T-cell (primary cell): Measurements from ENCODE around the gene NPHP4. TPM values are rescaled to one million over a fixed set of nuclear protein-coding genes. Genes with fewer than 3 reads are reported as not detected.

ENCODE experiments used
- ATAC-seq, 4 experiments: fragments of 200-7000 bp in 3 of 4; fragments of 150-1000 bp in 1 of 4; cut with Tn5 transposase; replicated peaks in 1 of 4; 1 replicate in 3 of 4; 2 replicates in 1 of 4; pipeline ENCODE4 v1.10.0; 2021; ENCODE audit warnings: moderate library complexity in 3 of 4, mild to moderate bottlenecking in 2 of 4, moderate number of reproducible peaks in 1 of 4
- CTCF ChIA-PET, 2 donors: fragments of 300-600 bp; sonication (Branson Sonifier 250); formaldehyde crosslinking; loops; one replicate each; lab custom pipeline; 2022; ENCODE audit warnings: antibody characterized with exemption in 2 of 2; lab: Charles Lee
- POLR2A ChIA-PET, 2 donors: fragments of 300-600 bp; sonication (Branson Sonifier 250); formaldehyde crosslinking; loops; one replicate each; lab custom pipeline; 2022; ENCODE audit warnings: antibody characterized with exemption in 2 of 2; lab: Charles Lee
- DNase-seq, 35 experiments: peaks; one replicate each; pipeline versions ENCODE4 v3.0.0 to v3.0.0-alpha.2; 2013 to 2023
- H3K27ac ChIP-seq: one replicate; pipeline ENCODE4 v1.5.1; 2013; ENCODE audit warnings: low read length
- H3K27me3 ChIP-seq, 2 experiments: replicated peaks in 1 of 2; 1 replicate in 1 of 2; 2 replicates in 1 of 2; pipeline versions ENCODE4 v1.6.1 to v1.7.0; 2013; ENCODE audit warnings: low read length in 1 of 2, mixed read lengths in 1 of 2; ENCODE audit not compliant: control insufficient read depth in 2 of 2, insufficient read depth in 2 of 2; ENCODE audit errors: extremely low read depth in 1 of 2
- H3K36me3 ChIP-seq, 2 donors: 1 replicate in 1 of 2; 2 replicates in 1 of 2; pipeline versions ENCODE4 v1.6.1 to v1.7.0; 2013; ENCODE audit warnings: low read length in 1 of 2; ENCODE audit not compliant: control insufficient read depth in 2 of 2, insufficient read depth in 1 of 2; ENCODE audit errors: extremely low read depth in 1 of 2
- H3K4me1 ChIP-seq, 2 experiments: 1 replicate in 1 of 2; 2 replicates in 1 of 2; pipeline versions ENCODE4 v1.6.1 to v1.7.0; 2013; ENCODE audit warnings: low read length in 2 of 2, mixed read lengths in 1 of 2; ENCODE audit not compliant: insufficient read depth in 2 of 2, control insufficient read depth in 1 of 2; ENCODE audit errors: extremely low read depth in 1 of 2
- H3K4me3 ChIP-seq, 2 donors: 1 replicate in 1 of 2; 2 replicates in 1 of 2; pipeline versions ENCODE4 v1.5.1 to v1.7.0; 2013; ENCODE audit warnings: mild to moderate bottlenecking in 2 of 2, low read length in 1 of 2, moderate library complexity in 1 of 2; ENCODE audit not compliant: control insufficient read depth in 1 of 2; ENCODE audit errors: extremely low read depth in 1 of 2
- H3K9me3 ChIP-seq: 2 replicates; pipeline ENCODE4 v1.7.0; 2013
- H3K27ac Mint-ChIP-seq, 2 donors: one replicate each; pipeline ENCODE4 v1.8.0; 2020 to 2021; ENCODE audit warnings: mild to moderate bottlenecking in 2 of 2, mixed read lengths in 2 of 2
- H3K27me3 Mint-ChIP-seq, 2 donors: one replicate each; pipeline ENCODE4 v1.8.0; 2021 to 2022; ENCODE audit warnings: mixed read lengths in 2 of 2
- H3K36me3 Mint-ChIP-seq: one replicate; pipeline ENCODE4 v1.8.0; 2021; ENCODE audit warnings: mixed read lengths
- H3K4me1 Mint-ChIP-seq, 3 donors: one replicate each; pipeline ENCODE4 v1.8.0; 2020 to 2022; ENCODE audit warnings: mixed read lengths in 3 of 3, mild to moderate bottlenecking in 1 of 3
- H3K4me3 Mint-ChIP-seq, 3 donors: one replicate each; pipeline ENCODE4 v1.8.0; 2020 to 2022; ENCODE audit warnings: mild to moderate bottlenecking in 3 of 3, mixed read lengths in 3 of 3, moderate library complexity in 3 of 3
- H3K9me3 Mint-ChIP-seq, 3 donors: one replicate each; pipeline ENCODE4 v1.8.0; 2020 to 2022; ENCODE audit warnings: mixed read lengths in 3 of 3
- WGBS: methylation state at CpG from one replicate; pipeline ENCODE4 v1.1.5; 2013; ENCODE audit warnings: missing lambda C conversion rate; ENCODE audit not compliant: insufficient coverage; 5-methylcytosine and 5-hydroxymethylcytosine counted together
- total RNA-seq, 35 experiments: library from RNA in 6 of 35; stranded (reverse) in 6 of 35; fragments of 120-200 nt in 1 of 35; gene quantifications; one replicate each; pipeline versions ENCODE4 v1.2.1 to v1.2.4 and lab custom pipeline; 2013 to 2026

The NPHP4 gene
- total RNA-seq, 5 donors from 2014 or later (not counting 1 experiment from before 2014, with no cell fraction given): 9.0 to 10.5 (median 9.8) TPM

- Histone ChIP-seq H3K27ac (no peak overlapping the region), H3K4me3 (no peak overlapping the region), H3K9me3 (no peaks in the 10 kb centered on the region), H3K4me1 (no peaks in the 10 kb centered on the region), H3K27me3 (no peaks in the 10 kb centered on the region), H3K36me3 (peaks cover 0 to 10% of the 10 kb centered on the region in 2 donors)
- 83% methylated on average over 27 of the region's 27 CpGs for WGBS
- peaks cover 0 to 4% (median 0%) of the 10 kb centered on the region in 3 donors for H3K9me3 Mint-ChIP-seq
- no peaks in the 10 kb centered on the region for H3K4me1 Mint-ChIP-seq
- H3K27me3 Mint-ChIP-seq: no peaks in the 10 kb centered on the region
- ATAC-seq: no peak
- H3K4me3 Mint-ChIP-seq: no peak overlapping the region
- ChIA-PET CTCF (no interaction called here), POLR2A (no interaction called here)
- H3K27ac Mint-ChIP-seq: no peak overlapping the region
- peaks cover 51% of the 10 kb centered on the region for H3K36me3 Mint-ChIP-seq
- DNase-seq: no peak
These were observed 109.7 kb downstream of the NPHP4 start for GRCh38 chr1:5882367-5883128.

- DNase-seq: no peak
- Histone ChIP-seq H3K27me3 (no peaks in the 10 kb centered on the region), H3K9me3 (no peaks in the 10 kb centered on the region), H3K27ac (no peak overlapping the region), H3K36me3 (peaks cover 0 to 6% of the 10 kb centered on the region in 2 donors), H3K4me1 (no peaks in the 10 kb centered on the region), H3K4me3 (no peak overlapping the region)
- no peak overlapping the region for H3K4me3 Mint-ChIP-seq
- ATAC-seq: no peak
- CTCF ChIA-PET: no interaction called here
- POLR2A ChIA-PET: no interaction called here
- WGBS: 95% methylated on average over 17 of the region's 22 CpGs
- H3K4me1 Mint-ChIP-seq: no peaks in the 10 kb centered on the region
- H3K27ac Mint-ChIP-seq: no peak overlapping the region
- peaks cover 0 to 4% (median 0%) of the 10 kb centered on the region in 3 donors for H3K9me3 Mint-ChIP-seq
- H3K27me3 Mint-ChIP-seq: no peaks in the 10 kb centered on the region
- H3K36me3 Mint-ChIP-seq: peaks cover 53% of the 10 kb centered on the region
These were observed 110.6 kb downstream of the NPHP4 start for GRCh38 chr1:5881526-5882222.

GRCh38 chr1:5880630-5881405 lies 111.4 kb downstream of the NPHP4 start:
- H3K36me3 Mint-ChIP-seq: peaks cover 45% of the 10 kb centered on the region
- H3K4me1 ChIP-seq: no peaks in the 10 kb centered on the region
- H3K27ac ChIP-seq: no peak overlapping the region
- H3K27ac Mint-ChIP-seq: no peak overlapping the region
- POLR2A ChIA-PET: no interaction called here
- H3K4me1 Mint-ChIP-seq: no peaks in the 10 kb centered on the region
- H3K27me3 Mint-ChIP-seq: no peaks in the 10 kb centered on the region
- peaks cover 0 to 6% of the 10 kb centered on the region in 2 donors for H3K36me3 ChIP-seq
- DNase-seq (no peak), ATAC-seq (no peak)
- no peaks in the 10 kb centered on the region for H3K9me3 ChIP-seq
- H3K4me3 Mint-ChIP-seq: no peak overlapping the region
- CTCF ChIA-PET: no interaction called here
- 94% methylated on average over 23 of the region's 25 CpGs for WGBS
- no peak overlapping the region for H3K4me3 ChIP-seq
- H3K27me3 ChIP-seq: no peaks in the 10 kb centered on the region
- peaks cover 0 to 4% (median 0%) of the 10 kb centered on the region in 3 donors for H3K9me3 Mint-ChIP-seq

- POLR2A ChIA-PET: no interaction called here
- H3K27ac Mint-ChIP-seq: no peak overlapping the region
- Histone ChIP-seq H3K4me3 (no peak overlapping the region), H3K4me1 (no peaks in the 10 kb centered on the region), H3K27me3 (no peaks in the 10 kb centered on the region), H3K27ac (no peak overlapping the region), H3K9me3 (no peaks in the 10 kb centered on the region), H3K36me3 (peaks cover 0 to 9% of the 10 kb centered on the region in 2 donors)
- H3K4me1 Mint-ChIP-seq: no peaks in the 10 kb centered on the region
- no peak overlapping the region for H3K4me3 Mint-ChIP-seq
- CTCF ChIA-PET: no interaction called here
- no peak for DNase-seq
- peaks cover 41% of the 10 kb centered on the region for H3K36me3 Mint-ChIP-seq
- no peaks in the 10 kb centered on the region for H3K27me3 Mint-ChIP-seq
- no peak for ATAC-seq
- peaks cover 0 to 4% (median 0%) of the 10 kb centered on the region in 3 donors for H3K9me3 Mint-ChIP-seq
- WGBS: 71% methylated on average over 7 of the region's 7 CpGs
These were observed 112.8 kb downstream of the NPHP4 start for GRCh38 chr1:5879421-5879820.

GRCh38 chr1:5878971-5879370 lies 113.3 kb downstream of the NPHP4 start:
- Histone ChIP-seq H3K27ac (no peak overlapping the region), H3K36me3 (peaks cover 0 to 12% of the 10 kb centered on the region in 2 donors), H3K4me1 (no peaks in the 10 kb centered on the region), H3K27me3 (no peaks in the 10 kb centered on the region), H3K4me3 (no peak overlapping the region), H3K9me3 (no peaks in the 10 kb centered on the region)
- POLR2A ChIA-PET: no interaction called here
- H3K4me3 Mint-ChIP-seq: no peak overlapping the region
- DNase-seq: no peak
- peaks cover 0 to 4% (median 0%) of the 10 kb centered on the region in 3 donors for H3K9me3 Mint-ChIP-seq
- H3K27ac Mint-ChIP-seq: no peak overlapping the region
- H3K4me1 Mint-ChIP-seq: no peaks in the 10 kb centered on the region
- ATAC-seq: no peak
- WGBS: 50% methylated on average over 2 of the region's 4 CpGs
- CTCF ChIA-PET: no interaction called here
- H3K36me3 Mint-ChIP-seq: peaks cover 43% of the 10 kb centered on the region
- H3K27me3 Mint-ChIP-seq: no peaks in the 10 kb centered on the region
